GM12864 (cell line): ENCODE measurements around the gene THADA.

Experiments
- DNase-seq: peaks from one replicate; pipeline ENCODE4 v3.0.0-alpha.2; 2011; ENCODE audit warnings: low read depth
- H3K4me3 ChIP-seq: 2 replicates; pipeline ENCODE4 v1.5.1; 2011; ENCODE audit warnings: mild to moderate bottlenecking, low read depth, low read length, control low read depth
- TF ChIP-seq, protein P1 (sequence below): IDR thresholded peaks from 2 replicates; pipeline ENCODE4 v1.5.1; 2011; ENCODE audit warnings: low read depth, mild to moderate bottlenecking, moderate library complexity, low read length, control low read depth, inconsistent platforms; ENCODE audit errors: missing control alignments

The THADA gene

GRCh38 chr2:43224571-43225092, 371.2 kb downstream of the THADA start:
- no peak for DNase-seq
- TF ChIP-seq, protein P1, sequence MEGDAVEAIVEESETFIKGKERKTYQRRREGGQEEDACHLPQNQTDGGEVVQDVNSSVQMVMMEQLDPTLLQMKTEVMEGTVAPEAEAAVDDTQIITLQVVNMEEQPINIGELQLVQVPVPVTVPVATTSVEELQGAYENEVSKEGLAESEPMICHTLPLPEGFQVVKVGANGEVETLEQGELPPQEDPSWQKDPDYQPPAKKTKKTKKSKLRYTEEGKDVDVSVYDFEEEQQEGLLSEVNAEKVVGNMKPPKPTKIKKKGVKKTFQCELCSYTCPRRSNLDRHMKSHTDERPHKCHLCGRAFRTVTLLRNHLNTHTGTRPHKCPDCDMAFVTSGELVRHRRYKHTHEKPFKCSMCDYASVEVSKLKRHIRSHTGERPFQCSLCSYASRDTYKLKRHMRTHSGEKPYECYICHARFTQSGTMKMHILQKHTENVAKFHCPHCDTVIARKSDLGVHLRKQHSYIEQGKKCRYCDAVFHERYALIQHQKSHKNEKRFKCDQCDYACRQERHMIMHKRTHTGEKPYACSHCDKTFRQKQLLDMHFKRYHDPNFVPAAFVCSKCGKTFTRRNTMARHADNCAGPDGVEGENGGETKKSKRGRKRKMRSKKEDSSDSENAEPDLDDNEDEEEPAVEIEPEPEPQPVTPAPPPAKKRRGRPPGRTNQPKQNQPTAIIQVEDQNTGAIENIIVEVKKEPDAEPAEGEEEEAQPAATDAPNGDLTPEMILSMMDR: no peak
- H3K4me3 ChIP-seq: peak overlapping the region; percentile 87

- TF ChIP-seq, protein P1: peak; percentile 59
- H3K4me3 ChIP-seq: peak overlapping the region; percentile 87
- DNase-seq: no peak
Observed at GRCh38 chr2:43224131-43224570, 371.7 kb downstream of the THADA start.

GRCh38 chr2:43223521-43224001, 372.3 kb downstream of the THADA start:
- TF ChIP-seq, protein P1: no peak
- DNase-seq: no peak
- H3K4me3 ChIP-seq: peak overlapping the region; percentile 87

DNA sequence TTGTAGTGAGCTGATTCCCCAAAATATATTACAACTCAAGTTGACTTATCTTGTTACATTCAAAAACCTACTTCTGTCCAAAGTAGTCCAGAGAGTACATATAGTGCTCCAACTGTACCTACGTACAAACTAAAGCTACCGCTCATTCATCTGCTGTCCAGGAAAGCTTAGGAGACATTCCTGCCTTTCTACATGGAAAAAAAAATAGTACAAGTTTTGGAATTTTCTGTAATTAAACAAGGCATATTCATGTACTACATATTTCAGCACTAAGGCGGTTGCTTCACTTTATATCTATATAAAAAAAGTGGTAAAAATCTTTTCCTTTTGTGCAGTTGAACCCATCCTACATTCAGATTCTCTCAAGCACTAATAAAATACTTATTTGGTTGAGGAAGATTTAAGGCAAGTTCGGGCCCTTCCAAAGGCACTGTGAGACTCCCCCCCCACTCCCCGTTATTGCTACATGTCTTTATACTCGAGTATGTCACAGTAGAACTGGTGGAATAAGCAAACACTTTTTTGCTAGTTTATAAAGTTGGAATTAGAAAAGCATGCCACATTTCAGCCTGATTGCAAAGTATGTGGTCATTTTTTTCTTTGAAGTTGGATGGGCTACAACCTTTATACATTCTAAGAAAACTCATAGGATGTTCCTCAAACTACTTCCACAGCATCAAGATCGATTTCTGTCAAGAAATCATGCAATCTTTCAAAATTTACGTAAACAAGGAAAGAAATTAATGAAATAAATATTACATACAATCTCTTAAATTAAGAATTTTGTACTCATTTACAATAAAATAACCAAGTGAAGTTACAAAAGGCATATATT, 373.1 kb downstream of the THADA start:
- H3K4me3 ChIP-seq: peak overlapping the region; percentile 87
- TF ChIP-seq, protein P1: no peak
- DNase-seq: no peak

GRCh38 chr2:43221763-43222474, 373.9 kb downstream of the THADA start:
- H3K4me3 ChIP-seq: peak overlapping the region; percentile 45
- TF ChIP-seq, protein P1: no peak
- DNase-seq: no peak

- TF ChIP-seq, protein P1: no peak
- H3K4me3 ChIP-seq: peak overlapping the region; percentile 55
- DNase-seq: no peak
Observed at GRCh38 chr2:43221124-43221762, 374.6 kb downstream of the THADA start.
